Measurements from ENCODE around the gene CEP135. TPM values are rescaled to one million over a fixed set of nuclear protein-coding genes. Genes with fewer than 3 reads are reported as not detected.

CEP135 gene
- polyA plus RNA-seq, 1 donor (not counting 4 experiments of a cell fraction or from before 2014, with no cell fraction given): 5.4 TPM

GRCh38 chr4:55931043-55931442, 17.7 kb upstream of the CEP135 start:
- Histone ChIP-seq H3K4me1 (ENCODE audit: control insufficient read depth, extremely low read depth, insufficient read depth, low read length) (no peaks in the 10 kb centered on the region), H3K27me3 (ENCODE audit: control insufficient read depth, extremely low read depth, insufficient read depth, low read length) (no peaks in the 10 kb centered on the region), H3K4me2 (ENCODE audit: control insufficient read depth, extremely low read depth, insufficient read depth, low read depth, low read length) (no peak overlapping the region), H3K79me2 (ENCODE audit: control insufficient read depth, insufficient read depth, low read length) (no peaks in the 10 kb centered on the region), H2AFZ (ENCODE audit: control insufficient read depth, low read length) (no peak overlapping the region), H3K36me3 (ENCODE audit: control insufficient read depth in 2 of 2, extremely low read depth in 1 of 2, insufficient read depth in 2 of 2, low read length in 2 of 2) (no peaks in the 10 kb centered on the region), H3K9ac (ENCODE audit: control insufficient read depth, extremely low read depth, insufficient read depth, low read length) (no peak overlapping the region), H3K4me3 (ENCODE audit: control insufficient read depth in 2 of 3, extremely low read depth in 1 of 3, insufficient read depth in 2 of 3, low read depth in 1 of 3, low read length in 3 of 3) (no peak overlapping the region), H3K27ac (ENCODE audit: control insufficient read depth, insufficient read depth, low read length) (no peak overlapping the region), H3K9me3 (ENCODE audit: control insufficient read depth, low read depth, low read length) (no peaks in the 10 kb centered on the region), H4K20me1 (ENCODE audit: control insufficient read depth, extremely low read depth, insufficient read depth, low read length) (no peaks in the 10 kb centered on the region), H3K9me1 (ENCODE audit: control insufficient read depth, extremely low read depth, insufficient read depth, low read length) (no peaks in the 10 kb centered on the region)
- DNase-seq (ENCODE audit: low read depth, low spot score) (no peak), FAIRE-seq (no peak)
- dilution Hi-C loops (cut with MboI; ENCODE audit: extremely low pct_ligation_motif_present, low sequenced_read_pairs): no loop called here
- TF ChIP-seq EZH2 (IDR thresholded peaks at IDR 0.05; ENCODE audit: low read length): no peak
- TF ChIP-seq, protein P1, sequence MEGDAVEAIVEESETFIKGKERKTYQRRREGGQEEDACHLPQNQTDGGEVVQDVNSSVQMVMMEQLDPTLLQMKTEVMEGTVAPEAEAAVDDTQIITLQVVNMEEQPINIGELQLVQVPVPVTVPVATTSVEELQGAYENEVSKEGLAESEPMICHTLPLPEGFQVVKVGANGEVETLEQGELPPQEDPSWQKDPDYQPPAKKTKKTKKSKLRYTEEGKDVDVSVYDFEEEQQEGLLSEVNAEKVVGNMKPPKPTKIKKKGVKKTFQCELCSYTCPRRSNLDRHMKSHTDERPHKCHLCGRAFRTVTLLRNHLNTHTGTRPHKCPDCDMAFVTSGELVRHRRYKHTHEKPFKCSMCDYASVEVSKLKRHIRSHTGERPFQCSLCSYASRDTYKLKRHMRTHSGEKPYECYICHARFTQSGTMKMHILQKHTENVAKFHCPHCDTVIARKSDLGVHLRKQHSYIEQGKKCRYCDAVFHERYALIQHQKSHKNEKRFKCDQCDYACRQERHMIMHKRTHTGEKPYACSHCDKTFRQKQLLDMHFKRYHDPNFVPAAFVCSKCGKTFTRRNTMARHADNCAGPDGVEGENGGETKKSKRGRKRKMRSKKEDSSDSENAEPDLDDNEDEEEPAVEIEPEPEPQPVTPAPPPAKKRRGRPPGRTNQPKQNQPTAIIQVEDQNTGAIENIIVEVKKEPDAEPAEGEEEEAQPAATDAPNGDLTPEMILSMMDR (optimal IDR thresholded peaks at IDR 0.05 in 1 of 3, IDR thresholded peaks at IDR 0.05 in 1 of 3, conservative IDR thresholded peaks at IDR 0.05 in 1 of 3; ENCODE audit: extremely low read depth in 1 of 3, insufficient read depth in 2 of 3, low read length in 3 of 3): no peak

DNA sequence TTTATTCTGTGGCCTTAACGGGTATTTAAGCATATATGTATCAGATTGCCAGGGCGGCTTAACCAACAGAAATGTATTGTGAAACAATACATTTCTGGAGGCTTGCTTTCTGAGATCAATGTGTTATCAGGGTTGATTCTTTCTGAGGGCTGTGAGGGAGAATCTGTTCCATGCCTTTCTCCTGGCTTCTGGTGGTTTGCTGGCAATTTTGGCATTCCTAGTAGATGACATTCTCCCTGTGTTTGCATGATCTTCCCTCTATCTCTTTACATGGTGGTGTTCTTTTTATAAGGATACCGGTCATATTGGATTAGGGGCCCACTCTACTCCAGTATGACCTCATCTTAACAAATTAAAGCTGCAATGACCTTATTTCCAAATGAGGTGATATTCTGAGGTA, 16.9 kb upstream of the CEP135 start:
- dilution Hi-C loops (cut with MboI; ENCODE audit: extremely low pct_ligation_motif_present, low sequenced_read_pairs): no loop called here
- no peak overlapping the region for H3K4me3 ChIP-seq (ENCODE audit: control insufficient read depth in 2 of 3, extremely low read depth in 1 of 3, insufficient read depth in 2 of 3, low read depth in 1 of 3, low read length in 3 of 3)
- H3K9me3 ChIP-seq (ENCODE audit: control insufficient read depth, low read depth, low read length): no peaks in the 10 kb centered on the region
- no peaks in the 10 kb centered on the region for H3K4me1 ChIP-seq (ENCODE audit: control insufficient read depth, extremely low read depth, insufficient read depth, low read length)
- H3K79me2 ChIP-seq (ENCODE audit: control insufficient read depth, insufficient read depth, low read length): no peaks in the 10 kb centered on the region
- H2AFZ ChIP-seq (ENCODE audit: control insufficient read depth, low read length): no peak overlapping the region
- FAIRE-seq (no peak), DNase-seq (ENCODE audit: low read depth, low spot score) (no peak)
- H3K36me3 ChIP-seq (ENCODE audit: control insufficient read depth in 2 of 2, extremely low read depth in 1 of 2, insufficient read depth in 2 of 2, low read length in 2 of 2): no peaks in the 10 kb centered on the region
- H3K4me2 ChIP-seq (ENCODE audit: control insufficient read depth, extremely low read depth, insufficient read depth, low read depth, low read length): no peak overlapping the region
- TF ChIP-seq, protein P1 (optimal IDR thresholded peaks at IDR 0.05 in 1 of 3, IDR thresholded peaks at IDR 0.05 in 1 of 3, conservative IDR thresholded peaks at IDR 0.05 in 1 of 3; ENCODE audit: extremely low read depth in 1 of 3, insufficient read depth in 2 of 3, low read length in 3 of 3): no peak
- H3K27me3 ChIP-seq (ENCODE audit: control insufficient read depth, extremely low read depth, insufficient read depth, low read length): no peaks in the 10 kb centered on the region
- H3K9ac ChIP-seq (ENCODE audit: control insufficient read depth, extremely low read depth, insufficient read depth, low read length): no peak overlapping the region
- no peaks in the 10 kb centered on the region for H3K9me1 ChIP-seq (ENCODE audit: control insufficient read depth, extremely low read depth, insufficient read depth, low read length)
- H3K27ac ChIP-seq (ENCODE audit: control insufficient read depth, insufficient read depth, low read length): no peak overlapping the region
- H4K20me1 ChIP-seq (ENCODE audit: control insufficient read depth, extremely low read depth, insufficient read depth, low read length): no peaks in the 10 kb centered on the region

Measured in keratinocyte (primary cell).